HG02759 (cell line): ENCODE results near the gene CYTH3.

ENCODE experiments used
- ATAC-seq: cut with Tn5 transposase; IDR thresholded peaks from one replicate; pipeline ENCODE4 v1.9.1; 2021; ENCODE audit warnings: mild to moderate bottlenecking, moderate library complexity; ENCODE audit not compliant: unreplicated experiment

Gene CYTH3

GRCh38 chr7:6258440-6259182 lies 13.8 kb downstream of the CYTH3 start:
- no peak for ATAC-seq

GRCh38 chr7:6257675-6258074 lies 14.7 kb downstream of the CYTH3 start:
- ATAC-seq, result no peak

GRCh38 chr7:6256677-6257535 lies 15.5 kb downstream of the CYTH3 start:
- ATAC-seq, result peak; percentile 82

- ATAC-seq, result no peak
These were observed 16.3 kb downstream of the CYTH3 start for GRCh38 chr7:6256109-6256483.

- ATAC-seq, result no peak
These were observed 17.6 kb downstream of the CYTH3 start for GRCh38 chr7:6254866-6255265.

GRCh38 chr7:6252748-6253147 lies 19.7 kb downstream of the CYTH3 start:
- ATAC-seq, result no peak

- no peak for ATAC-seq
These were observed 20.1 kb downstream of the CYTH3 start for GRCh38 chr7:6252341-6252746.

- ATAC-seq, result no peak
These were observed 20.8 kb downstream of the CYTH3 start for GRCh38 chr7:6251653-6252052.

GRCh38 chr7:6250364-6250833 lies 22.0 kb downstream of the CYTH3 start:
- peak; percentile 52 for ATAC-seq

GRCh38 chr7:6249043-6249442 lies 23.4 kb downstream of the CYTH3 start:
- no peak for ATAC-seq

GRCh38 chr7:6248581-6248980 lies 23.8 kb downstream of the CYTH3 start:
- ATAC-seq, result no peak

GRCh38 chr7:6246251-6246917 lies 26.0 kb downstream of the CYTH3 start:
- no peak for ATAC-seq

GRCh38 chr7:6244021-6244420 lies 28.4 kb downstream of the CYTH3 start:
- ATAC-seq, result no peak

- ATAC-seq, result no peak
These were observed 29.3 kb downstream of the CYTH3 start for GRCh38 chr7:6243168-6243567.

GRCh38 chr7:6242561-6242960 lies 29.9 kb downstream of the CYTH3 start:
- no peak for ATAC-seq

GRCh38 chr7:6241607-6241973 lies 30.8 kb downstream of the CYTH3 start:
- ATAC-seq, result no peak

GRCh38 chr7:6238309-6238925 lies 34.0 kb downstream of the CYTH3 start:
- ATAC-seq, result no peak

- ATAC-seq, result no peak
These were observed 34.7 kb downstream of the CYTH3 start for GRCh38 chr7:6237730-6238129.

- no peak for ATAC-seq
These were observed 35.4 kb downstream of the CYTH3 start for GRCh38 chr7:6237011-6237410.

- no peak for ATAC-seq
These were observed 37.2 kb downstream of the CYTH3 start for GRCh38 chr7:6235029-6235871.
